Astrocyte of the hippocampus (primary cell): Measurements from ENCODE around the gene CBX3.
A peak's percentile ranks its signal among the peaks of the same experiment; 100 is the strongest.
"Not testable (repeated sequence)": the region's sequence is repeated elsewhere in the genome, so short reads cannot be mapped to it uniquely, and the experiment has no call there.

ENCODE experiments used
- DNase-seq: peaks from one replicate; pipeline ENCODE4 v3.0.0; 2011; ENCODE audit warnings: low read depth, low spot score

CBX3 gene

GRCh38 chr7:26187380-26188205 is 14.0 kb upstream of the CBX3 start:
- DNase-seq: no peak

GRCh38 chr7:26188206-26188956 is 13.2 kb upstream of the CBX3 start:
- DNase-seq: no peak

GRCh38 chr7:26188957-26189541 is 12.5 kb upstream of the CBX3 start:
- DNase-seq: no peak

GRCh38 chr7:26189697-26190096 is 11.8 kb upstream of the CBX3 start:
- DNase-seq: no peak

GRCh38 chr7:26190417-26190869 is 11.1 kb upstream of the CBX3 start:
- DNase-seq: no peak

- DNase-seq: no peak
Observed at GRCh38 chr7:26191233-26191973, 10.1 kb upstream of the CBX3 start.

GRCh38 chr7:26191974-26192479 is 9.5 kb upstream of the CBX3 start:
- no peak for DNase-seq

- DNase-seq: no peak
Observed at GRCh38 chr7:26192485-26193087, 9.0 kb upstream of the CBX3 start.

GRCh38 chr7:26193432-26194207 is 7.9 kb upstream of the CBX3 start:
- DNase-seq: no peak

- not testable (repeated sequence) for DNase-seq
Observed at GRCh38 chr7:26194764-26195163, 6.8 kb upstream of the CBX3 start.

GRCh38 chr7:26195182-26195581 is 6.4 kb upstream of the CBX3 start:
- no peak for DNase-seq

GRCh38 chr7:26195867-26196657 is 5.5 kb upstream of the CBX3 start:
- DNase-seq: no peak

GRCh38 chr7:26197153-26198115 is 4.1 kb upstream of the CBX3 start:
- DNase-seq: no peak

- peak; percentile 49 for DNase-seq
Observed at GRCh38 chr7:26198133-26198780, 3.3 kb upstream of the CBX3 start.

- DNase-seq: no peak
Observed at GRCh38 chr7:26198781-26199169, 2.8 kb upstream of the CBX3 start.

GRCh38 chr7:26199301-26200037 is 2.1 kb upstream of the CBX3 start:
- peak; percentile 71 for DNase-seq

GRCh38 chr7:26200038-26200443 is 1.5 kb upstream of the CBX3 start:
- DNase-seq: peak; percentile 76
